ENCODE measurements around the gene BHLHE41. TPM values are rescaled to one million over a fixed set of nuclear protein-coding genes. Genes with fewer than 3 reads are reported as not detected.
A peak's percentile ranks its signal among the peaks of the same experiment; 100 is the strongest.

Gene BHLHE41
- total RNA-seq, 1 experiment from 2014 or later, result 81.0 TPM

DNA sequence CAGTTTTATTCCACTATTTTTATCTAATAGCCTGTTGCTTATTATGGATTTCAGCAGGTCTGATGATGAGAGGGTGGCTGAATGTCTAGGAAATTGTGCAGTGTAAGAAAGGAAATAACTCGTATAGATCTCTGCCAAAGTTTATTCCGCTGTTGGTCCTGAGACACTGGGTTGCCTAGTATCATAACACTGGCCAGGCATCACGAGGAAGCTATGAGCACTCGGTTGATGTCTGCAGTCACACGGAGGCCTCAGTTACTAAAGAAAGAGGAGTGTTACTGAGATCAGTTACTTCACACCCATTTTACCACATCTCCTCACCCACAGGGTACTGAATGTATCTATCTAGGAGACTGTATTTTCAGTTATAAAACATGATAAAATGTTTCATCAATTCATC lies 21.9 kb downstream of the BHLHE41 start:
- Histone ChIP-seq H3K4me3 (ENCODE audit: low read length) (no peak overlapping the region), H3F3A (ENCODE audit: low read length, unreplicated experiment) (no peaks in the 10 kb centered on the region), H3K36me3 (ENCODE audit: low read depth, low read length) (no peaks in the 10 kb centered on the region), H3K79me2 (ENCODE audit: low read length) (no peaks in the 10 kb centered on the region), H3K9me2 (replicated peaks; ENCODE audit: low read length) (no peaks in the 10 kb centered on the region), H3K27ac (ENCODE audit: low read length) (no peak overlapping the region), H3K9ac (ENCODE audit: low read length) (no peak overlapping the region), H2AFZ (ENCODE audit: low read length) (no peak overlapping the region), H3K4me1 (ENCODE audit: insufficient read depth, low read length) (peaks cover 28% of the 10 kb centered on the region), H3K27me3 (ENCODE audit: low read length) (no peaks in the 10 kb centered on the region), H3K9me3 (ENCODE audit: low read length) (no peaks in the 10 kb centered on the region), H3K4me2 (ENCODE audit: low read length) (no peak overlapping the region), H4K20me1 (ENCODE audit: low read length) (no peaks in the 10 kb centered on the region)
- no TSS peak for BruUV-seq (replicated peaks)
- no peak for TF ChIP-seq EZH2 (IDR thresholded peaks at IDR 0.05; ENCODE audit: low read length, unreplicated experiment)
- no peak for TF ChIP-seq EZH2phosphoT487 (IDR thresholded peaks at IDR 0.05; ENCODE audit: borderline replicate concordance, low read length)
- no peak for TF ChIP-seq CTCF (conservative IDR thresholded peaks at IDR 0.05; ENCODE audit: low read depth, low read length)
- DNase-seq (no peak), ATAC-seq (no peak)
- ChIA-PET POLR2A (ENCODE audit: unreplicated experiment) (no interaction called here), CTCF (interaction anchor here (0.5 kb wide), 1 partner anchor 1895 kb away, joined by 3 read pairs; no protein-coding TSS in a partner anchor)
- intact Hi-C loops (cut with micrococcal nuclease), result no loop called here

DNA sequence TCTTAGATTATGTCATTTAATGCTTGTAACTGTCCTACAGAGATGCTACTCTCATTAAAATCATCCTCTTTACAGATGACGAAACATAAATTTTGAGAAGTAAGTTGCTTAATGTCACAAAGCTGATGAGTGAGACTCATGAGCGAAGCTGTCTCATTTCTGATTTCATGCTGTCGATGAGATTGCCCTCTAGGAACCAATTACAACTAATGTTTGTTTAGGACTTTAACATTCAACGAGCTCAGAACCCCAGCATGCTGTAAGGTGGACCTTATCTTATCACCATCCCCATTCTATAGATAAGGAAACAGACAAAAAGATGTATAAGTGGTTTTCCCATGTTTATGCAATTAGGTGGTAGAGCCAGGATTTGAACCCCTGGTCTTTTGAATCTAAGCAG lies 23.1 kb downstream of the BHLHE41 start:
- no TSS peak for BruUV-seq (replicated peaks)
- no peaks in the 10 kb centered on the region for H3K9me3 ChIP-seq (ENCODE audit: low read length)
- H3K79me2 ChIP-seq (ENCODE audit: low read length), result no peaks in the 10 kb centered on the region
- ATAC-seq, result no peak
- H4K20me1 ChIP-seq (ENCODE audit: low read length), result no peaks in the 10 kb centered on the region
- ChIA-PET CTCF (no interaction called here), POLR2A (ENCODE audit: unreplicated experiment) (no interaction called here)
- peak overlapping the region; percentile 67 for H3K4me2 ChIP-seq (ENCODE audit: low read length)
- H3K9me2 ChIP-seq (replicated peaks; ENCODE audit: low read length), result no peaks in the 10 kb centered on the region
- DNase-seq, result no peak
- no peak overlapping the region for H3K9ac ChIP-seq (ENCODE audit: low read length)
- H3K4me3 ChIP-seq (ENCODE audit: low read length), result no peak overlapping the region
- no peaks in the 10 kb centered on the region for H3K36me3 ChIP-seq (ENCODE audit: low read depth, low read length)
- intact Hi-C loops (cut with micrococcal nuclease), result no loop called here
- H2AFZ ChIP-seq (ENCODE audit: low read length), result no peak overlapping the region
- H3F3A ChIP-seq (ENCODE audit: low read length, unreplicated experiment), result no peaks in the 10 kb centered on the region
- H3K4me1 ChIP-seq (ENCODE audit: insufficient read depth, low read length), result peaks cover 39% of the 10 kb centered on the region
- peak overlapping the region; percentile 9; the same call in 1 of the 2 replicates for H3K27ac ChIP-seq (ENCODE audit: low read length)
- no peaks in the 10 kb centered on the region for H3K27me3 ChIP-seq (ENCODE audit: low read length)
- TF ChIP-seq EZH2phosphoT487 (IDR thresholded peaks at IDR 0.05; ENCODE audit: borderline replicate concordance, low read length), result no peak
- no peak for TF ChIP-seq CTCF (conservative IDR thresholded peaks at IDR 0.05; ENCODE audit: low read depth, low read length)
- no peak for TF ChIP-seq EZH2 (IDR thresholded peaks at IDR 0.05; ENCODE audit: low read length, unreplicated experiment)

GRCh38 chr12:26101350-26101734 lies 23.5 kb downstream of the BHLHE41 start:
- peak; percentile 75 for ATAC-seq
- H3K4me2 ChIP-seq (ENCODE audit: low read length), result peak overlapping the region; percentile 67
- H3K9me2 ChIP-seq (replicated peaks; ENCODE audit: low read length), result no peaks in the 10 kb centered on the region
- DNase-seq, result peak; percentile 100
- H4K20me1 ChIP-seq (ENCODE audit: low read length), result no peaks in the 10 kb centered on the region
- CTCF ChIA-PET, result no interaction called here
- H3K9me3 ChIP-seq (ENCODE audit: low read length), result no peaks in the 10 kb centered on the region
- H3K4me1 ChIP-seq (ENCODE audit: insufficient read depth, low read length), result peaks cover 41% of the 10 kb centered on the region
- no peaks in the 10 kb centered on the region for H3K79me2 ChIP-seq (ENCODE audit: low read length)
- TF ChIP-seq CTCF (conservative IDR thresholded peaks at IDR 0.05; ENCODE audit: low read depth, low read length) (no peak), EZH2phosphoT487 (IDR thresholded peaks at IDR 0.05; ENCODE audit: borderline replicate concordance, low read length) (no peak), EZH2 (IDR thresholded peaks at IDR 0.05; ENCODE audit: low read length, unreplicated experiment) (no peak)
- intact Hi-C loops (cut with micrococcal nuclease), result no loop called here
- peak overlapping the region; percentile 43 for H3K27ac ChIP-seq (ENCODE audit: low read length)
- POLR2A ChIA-PET (ENCODE audit: unreplicated experiment), result no interaction called here
- H3K27me3 ChIP-seq (ENCODE audit: low read length), result no peaks in the 10 kb centered on the region
- no peak overlapping the region for H3K9ac ChIP-seq (ENCODE audit: low read length)
- no peaks in the 10 kb centered on the region for H3K36me3 ChIP-seq (ENCODE audit: low read depth, low read length)
- BruUV-seq (replicated peaks), result no TSS peak
- H3K4me3 ChIP-seq (ENCODE audit: low read length), result peak overlapping the region; percentile 9; the same call in 1 of the 2 replicates
- no peaks in the 10 kb centered on the region for H3F3A ChIP-seq (ENCODE audit: low read length, unreplicated experiment)
- H2AFZ ChIP-seq (ENCODE audit: low read length), result peak overlapping the region; percentile 14; the same call in 1 of the 2 replicates

Data from PC-3 (cell line).